Effector CD4-positive, alpha-beta T cell (primary cell): Measurements from ENCODE around the gene PAPOLB.

ENCODE experiments used
- DNase-seq: peaks from one replicate; pipeline ENCODE4 v3.0.0-alpha.2; 2020

Gene PAPOLB

GRCh38 chr7:4876586-4876985 is 14.8 kb upstream of the PAPOLB start:
- no peak for DNase-seq

- DNase-seq: no peak
These were observed 13.6 kb upstream of the PAPOLB start for GRCh38 chr7:4875391-4875790.

- DNase-seq: no peak
These were observed 11.5 kb upstream of the PAPOLB start for GRCh38 chr7:4873071-4873944.

GRCh38 chr7:4871930-4872675 is 10.3 kb upstream of the PAPOLB start:
- DNase-seq: no peak

- no peak for DNase-seq
These were observed 9.3 kb upstream of the PAPOLB start for GRCh38 chr7:4871056-4871680.

- no peak for DNase-seq
These were observed 6.7 kb upstream of the PAPOLB start for GRCh38 chr7:4868493-4868892.

GRCh38 chr7:4866528-4867496 is 5.0 kb upstream of the PAPOLB start:
- DNase-seq: no peak

- no peak for DNase-seq
These were observed 326 bp upstream of the PAPOLB start for GRCh38 chr7:4862156-4862555.

GRCh38 chr7:4861227-4861626 is 603 bp downstream of the PAPOLB start:
- DNase-seq: no peak

- no peak for DNase-seq
These were observed 4.6 kb downstream of the PAPOLB start for GRCh38 chr7:4857189-4857588.

GRCh38 chr7:4856336-4857057 is 5.3 kb downstream of the PAPOLB start:
- no peak for DNase-seq

GRCh38 chr7:4854916-4855315 is 6.9 kb downstream of the PAPOLB start:
- DNase-seq: no peak

GRCh38 chr7:4851459-4852422 is 10.1 kb downstream of the PAPOLB start:
- DNase-seq: no peak

- DNase-seq: no peak
These were observed 11.5 kb downstream of the PAPOLB start for GRCh38 chr7:4850262-4850795.

GRCh38 chr7:4849390-4849789 is 12.4 kb downstream of the PAPOLB start:
- DNase-seq: no peak

- no peak for DNase-seq
These were observed 16.1 kb downstream of the PAPOLB start for GRCh38 chr7:4845740-4846142.

GRCh38 chr7:4842319-4843064 is 19.3 kb downstream of the PAPOLB start:
- DNase-seq: no peak

GRCh38 chr7:4841836-4842235 is 20.0 kb downstream of the PAPOLB start:
- no peak for DNase-seq

- no peak for DNase-seq
These were observed 20.6 kb downstream of the PAPOLB start for GRCh38 chr7:4841007-4841784.
